NCI-H2196 treated with DMSO at 0.1 percent for 48 hours (cell line): ENCODE measurements around the gene NCR3LG1.

Experiments
- DNase-seq: peaks from one replicate; lab custom pipeline; 2025; ENCODE audit not compliant: unreplicated experiment; lab: John Stamatoyannopoulos, UW

NCR3LG1 gene

DNA sequence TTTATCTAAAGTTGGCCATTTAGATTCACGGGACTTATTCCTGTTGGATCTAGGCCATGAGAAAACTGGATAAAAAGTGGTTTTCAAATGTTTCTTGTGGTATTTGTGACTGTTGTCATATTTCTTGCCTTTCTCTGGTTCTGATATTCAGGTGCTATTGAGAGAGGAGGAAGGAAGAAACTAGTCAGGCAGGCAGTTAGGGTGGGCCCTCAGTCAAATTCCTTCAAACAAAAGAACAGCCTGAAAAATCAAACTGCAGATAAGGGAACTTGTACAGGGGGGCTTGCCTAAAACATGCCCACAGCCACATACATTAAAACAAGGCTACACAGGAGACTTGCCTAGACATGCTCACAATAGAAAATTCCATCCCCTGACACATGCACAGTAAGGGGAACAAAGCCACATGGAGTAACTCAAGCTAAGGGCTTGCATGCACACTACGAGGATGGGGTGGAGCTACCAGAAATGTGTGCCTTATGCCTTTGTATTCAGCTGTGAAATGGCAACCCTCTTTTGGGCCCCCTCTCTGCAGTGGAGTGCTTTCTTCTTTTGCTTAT lies 18.2 kb downstream of the NCR3LG1 start:
- no peak for DNase-seq

DNA sequence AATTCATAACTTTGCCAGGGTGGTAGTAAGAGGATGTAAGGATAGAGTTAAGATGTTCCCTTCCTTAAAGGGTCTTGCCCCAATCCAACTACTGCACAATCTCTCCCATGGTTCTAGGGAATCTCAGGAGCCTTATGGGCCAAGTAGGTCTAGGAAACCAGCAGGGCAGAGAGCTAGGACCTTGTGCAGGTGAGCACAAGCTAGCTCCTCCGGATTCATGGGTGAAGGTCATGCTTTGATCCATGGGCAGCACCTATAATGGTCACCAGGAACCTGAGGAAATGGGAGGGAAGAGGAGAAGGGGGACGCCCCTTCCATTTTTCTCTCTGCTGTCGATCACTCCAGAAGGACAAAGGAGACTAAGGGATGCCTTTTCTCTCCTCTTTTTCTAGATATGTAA lies 20.0 kb downstream of the NCR3LG1 start:
- DNase-seq: no peak

DNA sequence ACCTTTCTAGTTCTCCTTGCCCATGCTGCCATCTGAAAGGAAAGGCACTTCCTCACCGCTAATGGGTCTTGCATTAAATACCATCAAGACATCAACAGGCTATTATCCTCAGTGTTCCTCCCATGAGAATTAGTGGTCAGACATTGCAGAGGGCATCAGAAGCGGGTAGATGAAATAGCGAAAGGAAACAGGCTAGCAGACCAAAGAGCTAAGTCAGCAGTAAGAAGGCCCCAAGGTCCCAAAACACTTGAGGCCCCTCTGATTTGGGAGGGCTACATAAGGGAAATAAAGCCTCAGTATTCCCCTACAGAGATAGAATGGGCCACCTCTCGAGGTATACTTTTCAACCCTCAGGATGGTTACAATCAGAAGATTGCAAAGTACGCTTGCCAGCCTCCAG lies 23.9 kb downstream of the NCR3LG1 start:
- no peak for DNase-seq

DNA sequence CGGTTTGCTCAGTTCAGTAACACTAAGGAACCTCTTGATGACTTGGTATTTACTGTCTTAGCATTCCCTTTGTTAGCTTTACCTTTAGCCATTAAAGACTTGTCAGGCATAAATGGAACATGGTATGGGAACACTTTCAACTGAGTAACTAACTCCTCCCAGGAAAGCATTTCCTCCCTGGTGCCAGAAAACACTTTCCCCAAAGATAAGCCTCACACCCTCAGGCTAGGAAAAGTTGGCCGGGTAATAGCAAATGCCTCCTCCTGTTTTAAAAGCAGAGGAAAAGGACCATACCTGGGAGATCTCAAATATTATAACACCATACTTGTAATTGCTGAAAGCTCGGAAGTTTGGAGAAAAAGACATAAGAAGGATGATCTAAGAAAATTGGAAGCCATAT lies 24.9 kb downstream of the NCR3LG1 start:
- no peak for DNase-seq

DNA sequence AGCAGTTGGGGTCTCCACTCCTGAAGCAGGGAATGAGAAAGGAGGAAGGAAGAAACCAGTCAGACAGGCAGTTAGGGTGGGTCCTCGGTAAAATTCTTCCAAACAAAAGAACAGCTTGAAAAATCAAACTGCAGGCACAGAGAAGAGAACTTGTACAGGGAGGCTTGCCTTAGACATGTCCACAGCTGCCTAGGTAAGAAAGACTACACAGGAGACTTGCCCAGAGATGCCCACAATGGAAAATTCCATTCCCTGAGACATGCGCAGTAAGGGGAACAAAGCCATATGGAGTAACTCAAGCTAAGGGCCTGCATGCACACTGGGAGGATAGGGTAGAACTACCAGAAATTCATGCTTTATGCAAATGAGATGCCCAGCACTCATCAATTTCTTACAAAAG lies 27.1 kb downstream of the NCR3LG1 start:
- DNase-seq: no peak

DNA sequence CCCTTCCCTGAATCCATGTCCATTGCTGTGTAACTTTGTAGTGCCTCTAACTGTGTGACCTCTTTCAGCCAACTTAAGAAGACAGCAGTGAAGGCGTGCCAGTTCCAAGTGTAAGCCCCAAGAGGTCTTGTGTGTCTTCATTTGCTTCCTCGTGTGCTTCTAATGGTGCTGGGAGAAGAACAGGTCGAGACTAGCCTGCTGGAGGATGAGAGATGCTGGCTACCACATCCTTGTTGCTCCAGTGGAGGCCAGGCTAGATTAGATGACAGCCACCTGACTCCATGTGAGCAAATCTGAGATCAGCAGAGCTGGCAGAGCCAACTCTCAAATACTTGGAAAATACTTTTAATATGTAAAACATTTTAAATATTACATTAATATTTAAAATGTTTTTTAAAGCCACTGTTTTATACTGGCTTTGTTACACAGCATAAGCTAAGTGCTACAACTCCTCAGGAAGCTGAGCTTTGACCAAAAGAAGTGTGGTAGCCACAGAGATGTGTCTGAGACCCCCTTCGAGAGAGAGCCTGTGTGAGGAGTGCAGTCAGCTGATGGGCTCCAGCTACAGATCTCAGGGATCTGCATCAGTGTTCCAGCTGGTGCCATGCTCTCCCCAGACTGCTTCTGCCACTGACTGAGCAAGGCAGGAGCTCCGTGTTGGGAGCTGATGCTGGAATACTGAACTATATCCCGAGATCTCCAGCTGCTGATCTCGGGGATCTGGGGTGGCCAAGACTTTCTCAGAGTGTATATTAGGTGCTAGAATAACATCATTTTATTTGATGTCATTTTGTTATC lies 28.0 kb downstream of the NCR3LG1 start:
- DNase-seq: no peak

DNA sequence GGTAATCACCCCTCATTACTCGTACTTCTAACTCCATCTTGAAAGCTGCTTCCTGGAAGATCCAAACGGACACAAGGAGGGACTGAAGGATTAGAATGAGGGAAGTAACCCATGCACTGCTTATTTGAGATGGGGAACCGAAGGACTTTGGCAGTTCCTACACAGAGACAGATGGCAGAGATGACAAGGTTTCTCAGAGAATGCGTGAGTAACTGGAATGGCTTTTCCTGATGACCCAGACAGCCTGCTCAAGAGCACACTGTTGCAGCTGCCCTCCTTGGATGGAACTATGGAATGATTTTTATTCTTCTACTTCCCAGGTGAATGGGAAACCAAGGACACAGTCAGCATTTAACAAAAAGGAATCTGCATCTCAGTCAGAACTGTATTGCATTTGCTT lies 29.6 kb downstream of the NCR3LG1 start:
- no peak for DNase-seq

DNA sequence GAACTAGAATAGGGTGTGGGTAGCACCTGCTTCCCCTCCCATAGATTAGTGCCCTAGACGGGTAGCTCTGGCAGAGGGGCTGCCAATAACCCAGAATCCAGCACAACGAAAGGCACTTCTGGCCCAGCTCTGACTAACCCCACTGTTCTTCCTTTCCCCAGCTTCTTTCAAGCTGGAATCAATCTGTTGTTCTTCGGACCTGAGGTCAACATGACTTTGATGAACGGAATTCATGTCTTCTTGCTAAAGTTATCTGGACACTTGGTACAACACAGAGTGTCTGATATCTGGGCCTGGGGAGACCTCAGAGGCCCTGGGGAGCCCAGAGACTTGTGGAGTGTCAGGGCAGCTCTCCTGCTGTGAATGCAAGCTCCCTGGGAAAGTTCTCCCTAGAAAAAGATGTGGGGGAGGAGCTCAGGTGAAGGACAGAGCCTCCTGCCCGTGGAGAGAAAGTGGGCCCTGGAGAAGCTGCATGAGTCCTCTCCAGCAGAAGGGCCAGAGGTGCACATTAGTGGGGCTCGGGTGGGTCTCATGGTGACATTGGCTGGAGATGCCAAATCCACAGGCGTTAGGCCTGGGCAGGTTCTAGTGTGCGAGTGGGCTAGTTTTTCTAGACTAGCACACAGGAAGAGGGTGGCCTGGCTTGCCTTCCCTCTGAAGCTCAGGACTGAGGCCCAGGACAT lies 30.6 kb downstream of the NCR3LG1 start:
- no peak for DNase-seq

DNA sequence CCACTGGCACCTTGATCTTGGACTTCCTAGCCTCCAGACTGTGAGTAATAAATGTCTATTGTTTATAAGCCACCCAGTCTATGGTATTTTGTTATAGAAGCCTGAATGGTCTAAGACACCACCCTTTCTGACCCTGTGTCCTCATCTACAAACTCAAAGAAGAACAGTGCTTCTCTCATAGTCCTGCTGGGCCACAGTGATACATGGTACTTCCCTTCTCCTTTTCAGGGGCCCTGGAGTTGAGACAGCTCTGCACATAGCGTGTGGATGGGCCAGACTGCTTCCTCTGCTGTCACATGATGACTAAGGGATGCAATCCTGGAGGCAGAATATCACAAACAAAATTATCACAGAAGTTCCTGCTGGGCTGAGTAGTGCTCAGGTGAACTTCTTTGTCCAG lies 31.9 kb downstream of the NCR3LG1 start:
- no peak for DNase-seq

DNA sequence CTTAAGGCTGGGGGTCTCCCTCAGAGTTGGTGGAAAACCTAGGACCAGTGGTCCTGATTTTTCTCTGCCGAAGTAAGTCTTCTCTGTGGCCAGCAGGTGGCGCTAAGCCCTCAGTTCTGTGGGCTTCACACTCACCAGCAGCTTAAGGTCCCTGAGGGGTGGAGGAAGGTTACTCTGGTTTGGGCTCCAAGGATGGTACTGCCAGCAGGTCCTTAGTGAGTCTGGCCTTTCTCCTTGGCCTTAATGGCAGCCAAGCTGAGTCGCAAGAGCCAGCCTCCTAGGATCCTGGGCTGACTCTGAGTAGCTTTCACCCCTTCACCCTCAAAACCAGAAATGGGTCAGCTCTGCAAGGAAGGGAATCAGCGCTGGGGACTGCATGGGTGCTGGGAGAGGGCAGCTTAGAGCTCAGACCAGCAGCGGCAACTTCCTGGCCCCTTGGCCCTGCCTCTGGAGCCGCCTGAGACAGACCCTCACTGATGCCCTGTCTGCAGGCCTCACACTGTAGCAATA lies 32.5 kb downstream of the NCR3LG1 start:
- peak; percentile 47 for DNase-seq

DNA sequence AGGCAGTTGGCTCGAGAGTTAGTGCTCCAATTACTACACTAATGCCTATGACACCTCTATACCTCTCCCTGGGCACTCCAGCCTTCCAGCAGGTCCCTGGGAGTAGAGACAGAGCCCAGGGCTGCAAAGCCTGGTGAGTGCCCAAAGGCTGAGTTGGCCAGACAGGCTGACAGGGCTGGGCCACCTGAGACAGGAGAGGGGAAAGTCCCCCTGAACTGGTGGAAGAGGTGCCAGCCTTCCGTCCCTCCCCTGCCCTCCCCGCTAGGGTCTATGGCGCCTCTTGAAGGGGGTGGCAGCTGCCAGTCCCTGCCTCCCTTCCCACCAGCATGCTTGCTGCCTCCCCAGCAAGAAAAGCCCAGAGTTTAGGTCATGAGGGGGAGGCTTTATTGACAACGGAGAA lies 33.9 kb downstream of the NCR3LG1 start:
- DNase-seq: no peak

DNA sequence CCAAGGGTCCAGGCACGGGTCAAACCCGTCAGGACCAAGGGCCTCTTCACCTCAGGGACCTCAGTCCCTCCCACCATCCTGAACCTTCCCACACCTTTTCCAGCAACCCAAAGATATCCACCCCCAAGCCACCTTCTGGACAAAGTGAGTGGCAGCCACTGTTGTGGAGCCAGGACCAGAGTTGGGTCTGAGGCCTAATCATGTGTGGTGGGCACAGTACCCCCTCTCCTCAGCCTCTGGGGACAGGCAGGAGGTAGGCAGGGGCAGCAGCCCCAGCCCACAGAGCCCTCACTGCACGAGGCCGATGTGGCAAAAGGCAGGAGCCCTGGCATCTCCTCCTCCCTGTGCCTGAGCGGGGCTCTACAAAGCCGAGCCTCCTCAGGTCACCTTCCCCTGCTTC lies 34.3 kb downstream of the NCR3LG1 start:
- no peak for DNase-seq

DNA sequence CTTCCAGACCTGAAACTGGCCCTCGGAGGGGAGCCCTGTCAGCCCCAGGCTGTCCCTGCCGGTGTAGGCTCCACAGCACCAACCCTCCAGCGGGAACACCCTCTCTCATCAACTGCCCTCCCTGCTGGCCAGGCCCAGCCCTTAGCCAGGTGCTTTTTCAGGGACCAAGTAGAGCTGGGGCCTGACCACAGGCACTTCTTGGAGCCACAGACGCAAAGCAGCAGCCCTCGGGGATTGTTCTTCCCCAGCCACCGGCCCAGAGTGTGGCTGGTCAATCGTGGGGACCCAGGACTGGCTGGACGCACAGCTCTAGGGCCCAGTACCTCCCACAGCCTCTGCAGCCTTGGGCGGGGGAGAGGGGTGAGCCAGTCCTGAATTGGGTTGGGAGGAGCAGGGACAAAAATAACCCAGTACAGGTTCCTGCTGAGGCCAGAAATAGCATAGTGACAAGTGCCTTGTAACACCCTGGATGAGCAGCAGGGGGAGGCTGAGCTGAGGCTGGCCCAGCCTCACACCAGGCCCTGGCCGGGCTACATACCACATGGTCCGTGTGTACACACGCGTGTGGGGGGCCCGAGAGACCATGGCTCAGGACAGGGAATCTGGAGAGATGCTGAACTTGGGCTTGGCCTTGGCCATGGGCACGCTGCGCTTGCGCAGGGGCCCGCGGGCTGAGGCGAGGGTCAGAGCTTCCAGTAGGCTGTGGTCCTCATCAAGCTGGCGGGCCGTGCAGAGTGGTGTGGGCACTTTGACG lies 34.9 kb downstream of the NCR3LG1 start:
- DNase-seq: no peak

DNA sequence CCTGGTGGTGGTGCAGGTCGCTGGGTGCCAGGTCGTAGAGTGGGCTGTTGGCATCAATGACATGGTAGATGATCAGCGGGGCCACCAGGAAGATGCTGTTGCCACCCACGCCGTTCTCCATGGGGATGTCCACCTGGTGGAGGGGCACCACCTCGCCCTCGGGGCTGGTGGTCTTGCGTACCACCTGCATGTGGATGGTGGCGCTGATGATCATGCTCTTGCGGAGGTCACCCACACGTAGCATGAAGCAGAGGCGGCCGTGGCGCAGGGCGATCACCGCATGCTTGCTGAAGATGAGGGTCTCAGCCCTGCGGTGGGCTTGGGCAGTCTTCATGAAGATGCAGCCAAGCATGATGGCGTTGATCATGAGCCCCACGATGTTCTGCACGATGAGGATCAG lies 35.7 kb downstream of the NCR3LG1 start:
- DNase-seq: no peak

DNA sequence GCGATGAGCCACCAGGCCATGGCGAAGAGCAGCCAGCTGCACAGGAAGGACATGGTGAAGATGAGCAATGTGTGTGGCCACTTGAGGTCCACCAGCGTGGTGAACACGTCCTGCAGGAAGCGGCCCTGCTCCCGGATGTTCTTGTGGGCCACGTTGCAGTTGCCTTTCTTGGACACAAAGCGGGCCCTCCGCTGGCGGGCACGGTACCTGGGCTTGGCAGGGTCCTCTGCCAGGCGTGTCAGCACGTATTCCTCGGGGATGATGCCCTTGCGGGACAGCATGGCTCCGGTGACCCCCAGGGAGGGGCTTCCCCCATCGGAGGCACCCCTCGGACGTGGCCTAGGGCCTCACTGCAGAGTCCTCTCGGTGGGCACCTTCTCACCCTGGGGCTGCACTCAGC lies 36.2 kb downstream of the NCR3LG1 start:
- DNase-seq: no peak

DNA sequence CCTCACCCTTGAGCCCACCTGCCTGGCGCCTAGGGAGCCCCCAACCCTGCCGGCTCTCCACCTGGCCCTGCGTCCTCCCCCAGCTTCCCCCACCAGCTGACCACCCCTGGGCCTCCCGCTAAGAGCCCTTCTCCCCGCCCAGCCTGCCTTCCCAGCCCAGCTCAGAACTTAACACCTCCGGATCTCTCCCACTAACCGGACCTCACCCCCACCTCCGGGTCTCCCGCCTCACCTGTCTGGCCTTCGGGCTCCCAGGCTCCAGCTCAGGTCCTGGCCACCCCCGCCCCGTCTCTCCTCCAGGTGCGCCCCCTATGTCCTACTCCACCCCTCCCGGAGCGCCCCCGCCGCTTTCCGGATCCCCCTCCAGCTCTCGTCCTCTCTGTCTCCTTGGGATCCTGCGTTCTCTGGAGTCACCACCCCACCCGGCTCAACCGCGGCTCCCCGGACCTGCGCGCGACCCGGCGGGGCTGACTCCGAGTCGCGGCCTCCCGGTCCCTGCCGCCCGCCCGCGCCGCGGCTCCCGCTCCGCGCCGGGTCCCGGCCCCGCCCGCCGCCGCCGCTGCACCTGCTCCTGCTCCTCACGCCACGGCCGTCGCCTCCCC lies 37.1 kb downstream of the NCR3LG1 start, which contains the start of gene KCNJ11:
KCNJ11 (minus strand) TSS at position 51 of the 602 bp plus-strand sequence. CDS start 568 bp downstream, outside the sequence.
- no peak for DNase-seq

DNA sequence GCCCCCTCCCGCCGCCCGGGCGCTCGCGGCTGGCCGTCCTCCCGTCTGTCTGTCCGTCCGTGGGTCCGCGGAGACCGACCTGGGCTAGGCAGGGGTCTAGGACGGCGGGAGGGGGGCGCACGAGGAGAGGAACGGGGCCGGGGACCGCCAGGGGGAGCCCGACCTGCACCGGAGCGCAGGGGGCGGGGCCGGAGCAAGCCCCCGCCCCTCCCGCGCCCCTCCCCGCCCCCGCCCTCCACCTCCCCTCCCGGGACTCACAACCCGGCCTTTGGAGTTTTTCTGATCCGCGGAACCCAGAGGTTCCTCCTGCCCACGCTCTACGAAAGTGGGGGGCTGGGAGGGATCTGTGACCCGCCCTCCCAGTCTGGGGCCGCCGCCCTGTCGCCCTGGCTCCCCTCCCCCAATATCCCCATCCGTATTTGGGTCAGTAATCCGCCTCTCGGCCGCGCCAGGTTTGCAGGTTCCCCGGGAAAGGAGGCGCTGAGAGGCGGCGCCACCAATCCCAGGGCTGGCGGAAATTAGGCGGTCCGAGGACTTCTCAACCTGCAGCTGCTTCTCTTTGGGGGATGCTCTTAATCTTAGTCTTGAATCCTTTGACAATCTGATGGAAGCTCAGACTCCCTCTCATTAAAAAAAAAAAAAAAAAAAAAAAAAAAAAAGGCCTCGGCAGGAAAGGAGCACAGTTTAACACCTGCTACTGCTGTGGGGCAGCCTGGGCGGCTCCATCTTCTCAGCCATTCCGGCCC lies 37.8 kb downstream of the NCR3LG1 start:
- DNase-seq: peak; percentile 94

DNA sequence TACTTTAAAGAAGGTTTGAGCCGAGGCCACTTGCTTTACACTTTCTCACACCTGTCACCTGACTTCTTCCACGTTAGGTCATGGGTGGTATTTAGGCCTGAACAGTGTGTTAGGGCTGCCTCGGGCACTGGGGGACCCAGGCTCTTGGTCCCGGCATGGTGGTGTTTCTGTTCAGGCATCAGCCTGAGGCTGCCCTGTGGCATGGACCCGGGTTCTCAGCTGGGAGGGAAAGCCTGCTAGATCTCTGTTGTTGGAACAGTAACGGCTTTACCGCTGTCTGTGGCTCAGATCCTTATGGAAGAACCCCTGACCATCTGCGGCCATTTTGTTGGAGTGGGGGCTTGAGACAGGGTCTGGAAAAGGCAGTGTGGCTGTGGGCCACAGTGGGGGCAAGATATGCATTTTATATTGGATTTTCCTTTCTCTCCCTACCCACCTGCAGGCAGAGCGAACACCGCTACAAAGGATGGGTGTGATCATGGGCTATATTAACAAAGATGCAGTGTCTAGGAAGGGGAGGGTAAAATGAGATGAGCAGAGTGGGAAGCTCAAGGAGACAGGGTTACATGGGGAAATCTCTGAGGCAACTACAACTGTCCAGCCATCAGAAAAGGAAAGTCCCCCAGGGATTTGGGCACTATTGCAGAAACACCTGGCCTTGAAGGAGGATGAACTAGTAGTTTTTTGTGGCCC lies 38.5 kb downstream of the NCR3LG1 start:
- no peak for DNase-seq

DNA sequence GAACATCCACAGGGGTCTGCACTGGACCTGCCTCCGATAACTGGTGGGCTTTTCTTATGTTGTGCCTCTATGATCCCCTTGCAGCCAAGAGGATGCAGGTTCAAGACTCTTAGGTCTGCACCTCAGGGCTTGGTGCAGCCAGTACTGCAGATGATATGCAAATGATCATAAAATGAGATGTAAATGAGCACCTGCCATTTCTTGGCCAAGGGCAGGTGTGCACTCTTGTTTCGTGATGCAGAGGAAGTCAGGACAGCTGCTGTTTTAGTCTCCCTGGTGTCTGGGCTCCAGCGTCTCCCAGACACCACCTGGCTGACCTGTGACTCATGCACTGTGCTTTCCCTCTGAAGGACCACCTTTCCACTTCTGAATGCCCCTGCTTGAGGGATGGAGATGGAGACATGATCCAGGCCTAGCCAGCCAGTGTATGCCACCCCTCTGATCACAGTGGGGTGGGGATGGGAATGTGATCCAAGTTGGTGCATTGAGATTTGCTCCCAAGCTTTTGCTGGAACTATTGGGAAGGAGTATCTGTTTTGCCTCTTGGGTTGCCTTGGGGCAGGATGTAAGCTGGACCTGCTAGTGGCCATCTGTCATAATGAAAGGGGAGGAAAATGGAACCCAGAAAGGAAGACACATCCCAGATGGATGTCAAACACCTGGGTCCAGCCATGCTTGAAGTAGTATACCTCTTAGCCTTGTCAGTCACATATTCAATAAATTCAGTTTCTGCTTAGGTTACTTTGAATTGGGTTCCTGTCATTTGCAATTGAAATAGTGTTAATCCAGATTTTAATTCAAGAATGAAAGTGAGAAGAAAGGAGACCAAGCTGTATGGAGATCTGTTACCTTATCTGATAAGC lies 40.1 kb downstream of the NCR3LG1 start:
- DNase-seq: peak; percentile 88
